NCI-H345 treated with DMSO at 0.1 percent for 48 hours (cell line): ENCODE results near the gene LRP8.

Source experiments
- DNase-seq: peaks from one replicate; lab custom pipeline; 2025; ENCODE audit not compliant: unreplicated experiment; lab: John Stamatoyannopoulos, UW

The LRP8 gene

DNA sequence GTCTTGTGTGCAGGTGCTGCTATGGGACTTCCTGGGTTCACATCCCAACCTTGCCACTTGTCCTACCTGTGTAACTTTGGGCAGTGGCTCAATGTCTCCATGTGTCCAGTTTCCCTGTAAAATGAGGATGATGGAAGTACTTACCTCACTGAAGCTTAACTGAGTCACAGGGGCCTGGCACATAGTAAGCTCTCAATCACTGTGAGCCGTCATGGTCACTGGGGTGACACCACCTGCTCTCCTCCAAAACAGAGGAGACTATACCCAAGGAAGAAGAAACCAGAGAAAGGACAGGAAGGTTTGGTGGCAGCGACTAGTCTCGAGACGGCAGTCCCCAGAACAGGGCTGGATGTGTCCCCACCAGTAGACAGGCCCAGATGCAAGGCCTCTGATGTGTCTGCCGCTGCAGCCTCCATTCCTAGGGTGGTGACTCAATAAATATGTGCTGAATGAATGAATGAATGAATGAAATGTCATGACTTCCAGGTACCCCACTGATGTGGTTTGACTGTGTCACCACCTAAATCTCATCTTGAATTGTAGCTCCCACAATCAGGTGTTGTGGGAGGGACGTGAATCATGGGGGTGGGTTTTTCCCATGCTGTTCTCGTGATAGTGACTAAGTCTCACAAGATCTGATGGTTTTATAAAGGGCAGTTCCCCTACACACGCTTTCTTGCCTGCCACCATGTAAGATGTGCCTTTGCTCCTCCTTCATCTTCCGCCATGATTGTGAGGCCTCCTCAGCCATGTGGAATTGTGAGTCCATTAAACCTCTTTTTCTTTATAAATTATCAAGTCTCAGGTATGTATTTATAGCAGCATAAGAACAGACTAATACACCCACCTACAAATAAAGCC, 13.0 kb upstream of the LRP8 start:
- no peak for DNase-seq

- no peak for DNase-seq
Observed at GRCh38 chr1:53339736-53340635, 12.1 kb upstream of the LRP8 start.

- no peak for DNase-seq
Observed at GRCh38 chr1:53338423-53338822, 10.6 kb upstream of the LRP8 start.

DNA sequence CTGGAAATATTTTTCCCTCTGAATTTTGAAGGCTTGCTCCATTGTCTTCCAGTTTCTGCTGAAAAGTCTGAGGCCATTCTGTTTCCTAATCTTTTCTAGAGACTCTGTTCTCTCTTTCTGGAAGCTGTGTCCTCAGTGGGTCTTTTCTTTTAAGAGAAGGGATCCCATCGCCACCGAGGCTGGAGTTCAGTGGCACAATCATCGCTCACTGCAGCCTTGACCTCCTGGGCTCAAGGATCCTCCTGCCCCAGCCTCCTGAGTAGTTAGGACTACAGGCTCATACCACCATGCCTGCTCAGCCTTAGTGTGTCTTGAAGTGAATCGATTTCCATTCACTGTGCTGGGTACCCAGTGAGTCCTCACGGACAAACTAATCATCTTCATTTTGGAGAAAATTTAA, 9.6 kb upstream of the LRP8 start:
- DNase-seq: no peak

DNA sequence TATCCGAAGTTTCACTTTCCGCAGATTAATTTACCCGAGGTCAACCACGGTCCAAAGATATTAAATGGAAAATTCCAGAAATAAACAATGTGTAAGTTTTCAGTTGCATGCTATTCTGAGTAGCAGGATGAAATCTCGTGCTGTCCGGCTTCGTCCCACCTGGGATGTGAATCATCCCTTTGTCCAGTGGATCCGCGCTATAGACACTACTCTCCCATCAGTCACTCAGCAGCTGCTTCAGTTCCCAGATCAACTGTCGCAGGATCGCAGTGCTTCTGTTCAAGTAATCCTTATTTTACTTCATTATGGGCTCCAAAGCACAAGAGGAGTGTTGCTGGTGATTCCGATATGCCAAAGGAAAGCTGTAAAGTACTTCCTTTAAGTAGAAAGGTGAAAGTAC, 8.3 kb upstream of the LRP8 start:
- no peak for DNase-seq

DNA sequence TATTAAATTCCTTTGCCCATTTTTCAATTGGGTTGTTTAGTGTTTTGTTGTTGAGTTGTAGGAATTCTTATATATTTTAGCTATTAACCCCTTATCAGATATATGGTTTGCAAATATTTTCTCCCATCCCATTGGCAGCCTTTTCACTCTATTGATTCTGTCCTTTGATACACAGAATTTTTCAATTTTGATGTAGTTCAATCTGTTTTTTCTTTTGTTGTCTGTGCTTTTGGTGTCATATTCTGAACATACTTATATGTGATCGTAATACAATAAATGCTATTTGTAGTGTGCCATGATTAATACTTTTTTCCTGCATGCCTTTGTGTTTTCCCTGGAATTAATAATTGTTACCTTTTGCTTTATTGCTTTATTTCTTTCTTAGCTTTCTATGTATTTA, 7.8 kb upstream of the LRP8 start:
- DNase-seq: no peak

DNA sequence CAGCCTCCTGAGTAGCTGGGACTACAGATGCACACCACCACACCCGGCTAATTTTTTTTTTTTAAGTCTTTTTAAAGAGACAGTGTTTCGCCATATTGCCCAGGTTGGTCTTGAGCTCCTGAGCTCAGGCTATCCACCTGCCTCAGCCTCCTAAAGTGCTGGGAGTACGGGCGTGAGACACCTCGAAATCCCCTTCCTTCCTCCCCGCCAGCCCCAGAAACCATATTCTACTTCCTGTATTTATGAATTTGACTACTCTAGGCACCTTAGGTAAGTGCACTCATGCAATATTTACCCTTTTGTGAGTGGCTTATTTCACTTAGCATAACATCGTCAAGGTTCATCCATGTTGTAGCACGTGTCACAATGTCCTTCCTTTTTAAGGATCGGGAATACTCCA, 6.9 kb upstream of the LRP8 start:
- no peak for DNase-seq

DNA sequence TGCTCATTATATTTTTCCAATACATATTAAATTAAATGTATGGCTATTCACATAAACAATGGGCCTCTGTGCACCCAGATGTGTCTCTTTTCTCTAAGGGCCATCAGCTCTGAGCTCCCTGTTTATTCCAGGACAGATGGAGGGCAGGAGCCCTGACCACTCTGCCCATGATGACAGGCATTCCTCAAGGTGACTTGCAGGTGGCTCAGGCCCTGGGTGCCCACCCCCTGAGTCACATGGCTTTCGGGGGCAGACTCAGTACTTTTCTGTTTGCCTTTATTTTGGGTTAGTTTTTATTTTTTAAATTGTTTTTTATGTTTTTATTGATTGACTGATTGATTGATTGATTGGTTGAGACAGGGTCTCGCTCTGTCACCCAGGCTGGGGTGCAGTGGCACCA, 6.4 kb upstream of the LRP8 start:
- DNase-seq: no peak

DNA sequence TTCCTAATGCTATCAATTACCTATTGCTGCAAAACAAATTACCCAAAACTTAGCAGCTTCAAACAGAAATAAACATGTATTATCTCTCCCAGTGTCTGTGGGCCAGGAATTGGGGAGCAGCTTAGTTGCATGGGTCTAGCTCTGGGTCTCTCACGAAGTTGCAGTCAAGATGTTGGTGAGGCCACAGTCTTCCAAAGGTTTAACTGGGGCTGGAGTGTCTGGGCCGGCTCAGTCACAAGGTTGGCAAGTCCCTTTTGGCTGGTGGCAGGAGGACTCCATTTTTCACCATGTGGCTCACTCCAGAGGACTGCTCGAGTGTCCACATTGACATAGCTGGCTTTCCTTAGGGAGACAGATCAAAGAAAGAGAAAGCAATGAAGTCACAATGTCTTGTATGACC, 5.0 kb upstream of the LRP8 start:
- DNase-seq: no peak

- no peak for DNase-seq
Observed at GRCh38 chr1:53332186-53332564, 4.3 kb upstream of the LRP8 start.

GRCh38 chr1:53331446-53332185, 3.7 kb upstream of the LRP8 start:
- no peak for DNase-seq

DNA sequence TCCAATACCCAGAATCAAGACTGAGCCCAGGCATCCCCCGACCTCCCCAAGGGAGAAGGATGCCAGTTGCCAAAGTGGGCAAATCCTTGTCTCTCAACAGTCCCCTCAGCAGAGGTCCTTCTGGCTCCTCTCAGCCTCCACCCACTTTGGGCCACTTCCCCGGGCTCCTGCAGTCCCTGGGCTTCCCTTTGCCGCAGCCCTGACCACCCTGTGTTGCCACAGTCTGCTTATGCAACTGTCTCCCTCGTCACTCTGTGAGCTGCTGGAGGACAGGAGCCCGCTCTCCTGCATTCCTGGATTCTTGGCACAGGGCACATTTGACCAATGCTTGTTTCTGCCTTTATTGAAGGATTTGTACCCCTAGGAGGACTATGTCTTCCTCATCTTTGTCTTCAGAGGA, 2.9 kb upstream of the LRP8 start:
- DNase-seq: no peak

GRCh38 chr1:53328541-53329499, 950 bp upstream of the LRP8 start:
- DNase-seq: no peak

DNA sequence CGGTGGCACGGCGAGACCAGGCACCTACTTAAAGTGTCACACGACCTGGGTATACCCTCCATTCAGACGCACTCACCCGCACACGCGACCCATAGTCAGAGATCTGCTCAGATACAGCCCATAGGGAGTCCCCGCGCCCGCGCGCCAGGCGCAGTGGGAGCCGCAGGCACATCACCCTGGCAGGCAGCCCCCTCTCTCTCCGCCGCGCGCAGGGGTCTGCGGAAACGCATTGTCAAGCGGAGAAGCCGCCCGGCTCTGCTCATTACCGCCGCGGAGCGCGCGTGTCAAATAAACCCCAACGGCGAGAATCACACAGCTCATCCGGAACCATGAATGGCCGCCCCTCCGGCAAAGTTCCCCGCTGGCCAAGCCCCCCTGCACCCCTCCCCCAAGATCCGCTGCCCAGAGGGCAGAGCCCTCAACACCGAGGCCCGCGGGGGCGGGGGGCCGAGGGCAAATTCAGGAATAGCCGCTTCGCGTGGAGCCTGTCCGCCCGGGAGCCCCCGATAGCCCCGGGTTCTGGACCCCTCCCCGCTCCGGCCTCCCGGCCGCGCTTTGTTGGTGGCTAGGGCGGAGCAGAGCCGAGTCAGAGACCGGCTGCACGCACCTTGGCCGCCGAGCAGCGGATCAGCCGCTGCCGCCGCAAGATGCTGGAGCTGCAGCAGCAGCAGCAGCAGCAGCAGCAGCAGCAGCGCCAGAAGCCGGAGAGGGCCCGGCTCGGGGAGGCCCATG, 522 bp downstream of the LRP8 start:
- DNase-seq: peak; percentile 28

DNA sequence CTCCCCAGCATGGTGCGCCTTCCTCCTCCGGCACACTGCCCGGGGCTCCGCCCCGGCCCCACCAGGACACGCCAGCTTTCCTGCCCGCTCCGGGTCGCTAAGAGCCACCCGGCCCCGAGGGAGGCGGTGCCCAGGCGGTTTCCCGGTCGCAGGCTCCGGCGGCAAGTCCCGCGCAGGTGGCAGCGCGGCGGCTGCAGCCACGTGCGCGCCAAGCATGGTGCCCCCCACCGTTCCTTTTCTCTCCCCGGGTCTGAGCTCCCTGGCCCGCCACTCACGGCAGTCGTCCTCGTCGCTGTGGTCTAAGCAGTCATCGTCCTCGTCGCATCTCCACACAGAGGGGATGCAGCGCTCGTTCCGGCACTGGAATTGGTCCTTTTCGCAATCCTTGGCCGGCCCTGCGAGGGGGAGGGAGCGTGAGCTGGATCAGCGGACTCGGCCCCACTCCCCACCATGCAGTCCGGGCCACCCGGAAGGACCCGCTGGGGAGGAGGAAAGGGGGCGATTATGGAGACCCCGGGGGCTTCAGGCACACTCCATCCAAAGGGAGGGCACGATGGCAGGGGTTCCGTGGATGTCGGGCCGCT, 1.2 kb downstream of the LRP8 start:
- no peak for DNase-seq

DNA sequence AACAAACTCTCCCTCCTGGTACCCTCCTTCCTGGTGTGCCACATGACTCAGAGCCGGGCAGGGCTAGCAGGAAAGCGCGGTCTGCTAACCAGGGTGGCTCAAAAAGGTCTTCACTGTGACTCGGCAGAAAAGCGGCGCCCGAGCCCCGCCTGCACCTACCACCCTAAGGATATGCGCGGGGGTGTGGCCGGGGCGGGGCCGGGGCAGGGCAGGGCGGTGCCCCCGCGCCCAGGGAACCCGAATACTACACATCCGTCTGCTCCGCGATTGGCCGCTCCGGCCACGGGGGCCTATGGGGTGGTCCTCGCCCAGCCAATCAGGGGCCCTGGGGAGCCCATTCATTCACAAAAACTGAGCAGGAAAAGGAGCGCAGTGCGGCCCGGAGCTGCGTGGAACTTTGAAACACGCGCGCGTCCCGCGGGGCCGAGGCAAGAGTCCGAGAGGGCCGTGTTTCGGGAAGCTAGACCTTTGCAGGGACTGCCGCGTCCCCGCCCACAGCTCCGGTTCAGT, 1.7 kb downstream of the LRP8 start:
- peak; percentile 91 for DNase-seq

DNA sequence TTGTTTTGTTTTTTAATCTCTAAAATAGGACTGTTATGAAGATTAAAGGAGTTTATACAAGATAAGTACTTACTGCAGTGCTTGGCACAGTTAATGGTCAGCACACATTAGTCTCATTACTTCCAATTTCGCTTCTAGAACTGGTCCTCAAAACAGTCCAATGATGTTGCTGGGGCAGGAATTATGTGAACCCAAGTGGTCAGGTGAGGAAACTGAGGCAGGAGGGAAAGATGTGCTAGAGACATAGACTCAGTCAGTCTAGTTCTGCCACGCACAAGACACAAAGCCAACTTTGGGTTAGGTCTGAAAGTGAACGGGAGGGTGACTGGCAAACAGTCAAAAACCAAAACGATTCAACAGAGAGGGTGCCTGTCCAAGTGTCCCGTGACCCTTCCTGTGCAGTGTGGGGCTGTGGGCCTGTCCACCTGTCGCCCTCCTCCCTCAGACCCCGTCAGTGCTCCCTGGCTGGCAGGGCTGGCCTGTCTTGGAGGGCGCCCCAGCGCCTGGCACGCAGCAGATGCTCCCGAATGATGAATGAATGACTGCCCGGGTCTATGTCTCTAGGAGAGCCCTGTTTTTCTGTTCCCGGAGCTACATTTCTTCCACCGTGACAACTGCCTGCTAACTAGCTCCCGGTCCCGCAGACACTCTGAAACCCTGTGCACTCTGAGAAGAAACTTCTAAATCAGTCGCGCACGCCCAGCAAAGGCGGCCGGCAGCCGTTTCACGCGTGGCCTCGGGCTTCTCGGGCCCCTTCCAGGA, 2.4 kb downstream of the LRP8 start:
- DNase-seq: no peak

- DNase-seq: no peak
Observed at GRCh38 chr1:53324728-53325297, 3.1 kb downstream of the LRP8 start.
